Osteocyte (in vitro differentiated cells): ENCODE data around the gene B4GALNT3. TPM values are rescaled to one million over a fixed set of nuclear protein-coding genes. Genes with fewer than 3 reads are reported as not detected.

Experiments
- DNase-seq: peaks from one replicate; pipeline ENCODE4 v3.0.0; 2021; ENCODE audit warnings: mixed read lengths; ENCODE audit not compliant: unreplicated experiment; ENCODE audit errors: extremely low spot score
- H3K27ac Mint-ChIP-seq: one replicate; pipeline ENCODE4 v1.8.0; 2021; ENCODE audit warnings: mild to moderate bottlenecking, mixed read lengths; ENCODE audit not compliant: unreplicated experiment
- H3K27me3 Mint-ChIP-seq: one replicate; pipeline ENCODE4 v1.8.0; 2021; ENCODE audit warnings: mixed read lengths; ENCODE audit not compliant: unreplicated experiment
- H3K36me3 Mint-ChIP-seq: one replicate; pipeline ENCODE4 v1.8.0; 2021; ENCODE audit warnings: mixed read lengths; ENCODE audit not compliant: unreplicated experiment
- H3K4me1 Mint-ChIP-seq: one replicate; pipeline ENCODE4 v1.8.0; 2021; ENCODE audit warnings: mixed read lengths; ENCODE audit not compliant: unreplicated experiment
- H3K4me3 Mint-ChIP-seq: one replicate; pipeline ENCODE4 v1.8.0; 2021; ENCODE audit warnings: mild to moderate bottlenecking, moderate library complexity, mixed read lengths; ENCODE audit not compliant: unreplicated experiment
- H3K9me3 Mint-ChIP-seq: one replicate; pipeline ENCODE4 v1.8.0; 2021; ENCODE audit warnings: mixed read lengths; ENCODE audit not compliant: unreplicated experiment
- CTCF ChIP-seq: fragments of 200-600 bp; sonication (generic); IDR thresholded peaks from 2 replicates; pipeline ENCODE4 v1.5.0; 2021; ENCODE audit warnings: antibody characterized with exemption, mild to moderate bottlenecking, moderate library complexity
- total RNA-seq: library from RNA; stranded (reverse); gene quantifications from 2 replicates; pipeline ENCODE4 v1.2.1, GENCODE V29; 2021

Gene B4GALNT3
- total RNA-seq, 1 donor from 2014 or later = 0.27 TPM

- Mint-ChIP-seq H3K4me1 (no peaks in the 10 kb centered on the region), H3K36me3 (no peaks in the 10 kb centered on the region), H3K27me3 (peaks cover 55% of the 10 kb centered on the region), H3K27ac (no peak overlapping the region), H3K9me3 (no peaks in the 10 kb centered on the region), H3K4me3 (no peak overlapping the region)
- DNase-seq = no peak
- no peak for TF ChIP-seq CTCF
Observed at GRCh38 chr12:501722-502447, 42.1 kb downstream of the B4GALNT3 start.

- H3K27me3 Mint-ChIP-seq = peaks cover 47% of the 10 kb centered on the region
- no peak overlapping the region for H3K4me3 Mint-ChIP-seq
- no peak overlapping the region for H3K27ac Mint-ChIP-seq
- H3K36me3 Mint-ChIP-seq = no peaks in the 10 kb centered on the region
- no peak for DNase-seq
- H3K4me1 Mint-ChIP-seq = no peaks in the 10 kb centered on the region
- no peak for TF ChIP-seq CTCF
- H3K9me3 Mint-ChIP-seq = no peaks in the 10 kb centered on the region
Observed at GRCh38 chr12:503111-503761, 43.5 kb downstream of the B4GALNT3 start.

GRCh38 chr12:505221-505620 lies 45.5 kb downstream of the B4GALNT3 start:
- no peak for DNase-seq
- Mint-ChIP-seq H3K36me3 (no peaks in the 10 kb centered on the region), H3K27me3 (peaks cover 39% of the 10 kb centered on the region), H3K4me3 (no peak overlapping the region), H3K4me1 (peaks cover 12% of the 10 kb centered on the region), H3K27ac (no peak overlapping the region), H3K9me3 (no peaks in the 10 kb centered on the region)
- TF ChIP-seq CTCF = no peak

- H3K36me3 Mint-ChIP-seq = no peaks in the 10 kb centered on the region
- no peak for TF ChIP-seq CTCF
- H3K4me3 Mint-ChIP-seq = no peak overlapping the region
- peaks cover 14% of the 10 kb centered on the region for H3K4me1 Mint-ChIP-seq
- H3K9me3 Mint-ChIP-seq = no peaks in the 10 kb centered on the region
- H3K27me3 Mint-ChIP-seq = peaks cover 26% of the 10 kb centered on the region
- DNase-seq = no peak
- no peak overlapping the region for H3K27ac Mint-ChIP-seq
Observed at GRCh38 chr12:507391-507796, 47.7 kb downstream of the B4GALNT3 start.

GRCh38 chr12:508145-508544 lies 48.4 kb downstream of the B4GALNT3 start:
- H3K36me3 Mint-ChIP-seq = no peaks in the 10 kb centered on the region
- H3K4me1 Mint-ChIP-seq = peaks cover 14% of the 10 kb centered on the region
- H3K4me3 Mint-ChIP-seq = no peak overlapping the region
- no peak for TF ChIP-seq CTCF
- DNase-seq = no peak
- H3K9me3 Mint-ChIP-seq = no peaks in the 10 kb centered on the region
- H3K27me3 Mint-ChIP-seq = peaks cover 21% of the 10 kb centered on the region
- no peak overlapping the region for H3K27ac Mint-ChIP-seq
